HG02943 (cell line): ENCODE results near the gene CACNA1B.

Experiments
- ATAC-seq: cut with Tn5 transposase; IDR thresholded peaks from one replicate; pipeline ENCODE4 v1.9.1; 2021; ENCODE audit warnings: mild to moderate bottlenecking, low read depth, moderate library complexity; ENCODE audit not compliant: unreplicated experiment

The CACNA1B gene

GRCh38 chr9:137977571-137978261 lies 100.1 kb downstream of the CACNA1B start:
- ATAC-seq, result no peak

GRCh38 chr9:137978262-137978714 lies 100.7 kb downstream of the CACNA1B start:
- ATAC-seq, result no peak

- ATAC-seq, result no peak
Observed at GRCh38 chr9:137982200-137982599, 104.6 kb downstream of the CACNA1B start.

- ATAC-seq, result no peak
Observed at GRCh38 chr9:137984005-137984404, 106.4 kb downstream of the CACNA1B start.

GRCh38 chr9:137984520-137985257 lies 107.1 kb downstream of the CACNA1B start:
- ATAC-seq, result no peak

GRCh38 chr9:137985637-137986071 lies 108.1 kb downstream of the CACNA1B start:
- ATAC-seq, result no peak

- no peak for ATAC-seq
Observed at GRCh38 chr9:137986268-137987099, 108.9 kb downstream of the CACNA1B start.

- no peak for ATAC-seq
Observed at GRCh38 chr9:137987244-137988030, 109.9 kb downstream of the CACNA1B start.

- ATAC-seq, result no peak
Observed at GRCh38 chr9:137988051-137988450, 110.5 kb downstream of the CACNA1B start.

GRCh38 chr9:137988701-137989100 lies 111.1 kb downstream of the CACNA1B start:
- no peak for ATAC-seq

GRCh38 chr9:137989156-137989555 lies 111.6 kb downstream of the CACNA1B start:
- no peak for ATAC-seq

- no peak for ATAC-seq
Observed at GRCh38 chr9:137989999-137990715, 112.6 kb downstream of the CACNA1B start.

- ATAC-seq, result no peak
Observed at GRCh38 chr9:138003485-138004190, 126.1 kb downstream of the CACNA1B start.

GRCh38 chr9:138006576-138007233 lies 129.1 kb downstream of the CACNA1B start:
- no peak for ATAC-seq

GRCh38 chr9:138007566-138007917 lies 130.0 kb downstream of the CACNA1B start:
- ATAC-seq, result no peak

- no peak for ATAC-seq
Observed at GRCh38 chr9:138007918-138008841, 130.6 kb downstream of the CACNA1B start.

- ATAC-seq, result no peak
Observed at GRCh38 chr9:138009016-138009802, 131.6 kb downstream of the CACNA1B start.
